GM18520 (cell line): Measurements from ENCODE around the gene PRMT7.

Experiments used
- ATAC-seq: cut with Tn5 transposase; IDR thresholded peaks from one replicate; pipeline ENCODE4 v1.9.1; 2021; ENCODE audit not compliant: unreplicated experiment

The PRMT7 gene

GRCh38 chr16:68300734-68301459 is 9.9 kb upstream of the PRMT7 start:
- no peak for ATAC-seq

DNA sequence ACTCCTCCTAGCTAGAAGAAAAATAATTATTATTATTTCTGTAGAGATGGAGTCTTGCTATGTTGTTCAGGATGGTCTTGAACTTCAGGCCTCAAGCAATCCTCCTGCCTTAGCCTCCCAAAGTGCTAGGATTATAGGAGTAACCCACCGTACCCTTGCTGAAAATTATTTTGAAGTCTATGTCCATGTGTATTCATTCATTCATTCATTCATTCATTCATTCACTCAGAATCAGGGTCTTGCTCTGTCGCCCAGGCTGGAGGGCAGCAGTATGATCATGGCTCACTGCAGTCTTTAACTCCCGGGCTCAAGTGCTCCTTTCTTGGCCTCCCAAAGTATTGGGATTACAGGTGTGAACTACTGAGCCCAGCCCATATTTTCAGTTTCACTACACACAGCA is 4.2 kb upstream of the PRMT7 start:
- ATAC-seq, result no peak

DNA sequence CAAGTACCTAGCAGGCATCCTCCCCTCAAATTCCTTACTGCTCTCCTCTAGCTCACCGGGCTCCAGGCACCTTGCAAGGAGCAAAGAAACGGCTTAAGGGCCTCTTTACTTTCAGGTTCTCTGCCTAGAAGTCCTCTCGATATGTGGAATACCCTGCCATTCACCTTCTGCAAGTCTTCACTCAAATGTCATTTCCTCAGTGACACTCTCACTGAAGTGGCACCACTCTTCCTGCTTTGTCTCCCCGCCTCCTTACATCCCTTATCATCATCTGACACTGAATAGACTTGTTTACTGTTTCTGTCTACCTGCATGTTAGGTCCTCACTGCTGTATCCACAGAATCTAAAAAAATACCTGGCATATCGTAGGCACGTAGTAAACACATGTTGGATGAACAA is 1.0 kb upstream of the PRMT7 start:
- ATAC-seq, result no peak

GRCh38 chr16:68310437-68310773 is 414 bp upstream of the PRMT7 start:
- ATAC-seq, result no peak

- no peak for ATAC-seq
Measured at GRCh38 chr16:68313116-68313515, 2.3 kb downstream of the PRMT7 start.

DNA sequence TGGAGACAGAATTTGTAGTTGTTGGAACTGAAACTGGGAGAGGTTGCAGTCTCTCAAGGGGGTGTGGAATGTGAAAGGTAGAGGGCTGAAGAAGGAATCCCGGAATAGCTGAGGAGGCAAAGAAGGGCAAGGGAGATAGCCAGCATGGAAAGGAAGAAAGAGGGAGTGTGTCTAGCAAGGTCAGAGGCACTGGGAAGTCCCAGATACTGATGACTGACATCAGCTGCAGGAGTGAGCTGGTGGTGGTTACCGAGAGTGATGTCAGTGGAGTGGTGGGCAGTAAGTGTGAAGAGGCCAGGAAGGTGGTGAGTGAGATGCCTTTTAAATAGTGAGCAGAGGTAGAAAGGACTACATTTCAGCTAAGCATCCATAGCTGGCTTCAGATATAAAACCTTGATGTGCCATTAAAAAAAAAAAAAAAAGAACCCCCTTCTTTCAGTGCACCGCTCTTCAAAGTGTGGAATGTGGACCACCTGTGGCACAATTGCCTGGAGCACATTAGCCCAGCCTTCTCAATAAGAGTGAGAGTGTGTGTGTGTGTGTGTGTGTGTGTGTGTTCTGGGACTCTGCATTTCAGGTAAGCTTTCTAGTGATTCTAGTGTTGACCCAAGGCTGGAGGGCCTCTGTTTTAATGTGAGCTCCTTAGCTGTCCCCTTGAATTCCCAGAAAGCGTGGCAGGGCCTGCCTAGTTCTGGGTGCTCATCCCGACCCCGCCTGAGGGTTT is 8.5 kb downstream of the PRMT7 start:
- peak; percentile 88 for ATAC-seq

DNA sequence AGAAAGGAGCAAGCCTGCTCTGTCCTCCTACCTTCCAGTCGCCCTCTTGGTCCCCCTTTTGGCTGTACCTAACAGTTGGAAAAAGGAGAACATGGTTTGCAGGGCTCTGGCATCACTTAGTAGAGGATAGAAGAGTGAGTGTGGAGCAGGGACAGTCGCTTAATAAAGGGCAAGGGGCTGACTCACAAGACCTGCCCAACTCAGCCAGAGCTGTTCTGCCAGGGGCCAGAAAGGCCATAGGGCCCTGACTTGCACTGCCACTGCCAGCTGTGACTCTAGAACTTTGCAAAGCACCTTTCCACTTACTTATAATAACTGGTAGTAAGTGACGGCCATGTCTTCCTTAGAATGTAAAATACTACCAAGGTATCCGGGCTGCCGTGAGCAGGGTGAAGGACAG is 13.5 kb downstream of the PRMT7 start:
- no peak for ATAC-seq

DNA sequence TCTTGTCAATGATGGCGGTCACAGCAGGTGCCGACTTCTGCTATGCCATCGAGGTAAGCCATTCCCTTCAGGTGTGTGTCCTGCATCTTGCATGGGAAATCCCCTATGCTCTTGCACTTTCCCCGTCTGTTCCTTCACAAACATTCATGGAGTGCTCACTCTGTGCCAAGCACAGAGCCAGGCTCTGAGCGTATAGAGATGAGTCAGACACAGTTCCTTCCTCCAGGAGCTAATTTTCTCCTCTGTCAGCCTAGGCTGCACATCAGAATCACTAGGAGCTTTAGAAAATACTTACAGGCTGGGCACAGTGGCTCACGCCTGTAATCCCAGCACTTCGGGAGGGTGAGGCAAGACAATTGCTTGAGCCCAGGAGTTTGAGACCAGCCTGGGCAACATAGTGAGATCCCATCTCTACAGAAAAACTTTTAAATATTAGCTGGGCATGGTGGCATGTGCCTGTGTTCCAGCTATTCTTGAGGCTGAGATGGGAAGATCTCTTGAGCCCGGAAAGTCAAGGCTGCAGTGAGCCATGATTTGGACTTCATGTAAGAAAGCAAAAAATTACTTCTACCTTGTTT is 14.1 kb downstream of the PRMT7 start:
- ATAC-seq, result no peak

GRCh38 chr16:68328151-68328859 is 17.5 kb downstream of the PRMT7 start:
- ATAC-seq, result no peak

GRCh38 chr16:68328860-68329390 is 18.1 kb downstream of the PRMT7 start:
- ATAC-seq, result no peak

DNA sequence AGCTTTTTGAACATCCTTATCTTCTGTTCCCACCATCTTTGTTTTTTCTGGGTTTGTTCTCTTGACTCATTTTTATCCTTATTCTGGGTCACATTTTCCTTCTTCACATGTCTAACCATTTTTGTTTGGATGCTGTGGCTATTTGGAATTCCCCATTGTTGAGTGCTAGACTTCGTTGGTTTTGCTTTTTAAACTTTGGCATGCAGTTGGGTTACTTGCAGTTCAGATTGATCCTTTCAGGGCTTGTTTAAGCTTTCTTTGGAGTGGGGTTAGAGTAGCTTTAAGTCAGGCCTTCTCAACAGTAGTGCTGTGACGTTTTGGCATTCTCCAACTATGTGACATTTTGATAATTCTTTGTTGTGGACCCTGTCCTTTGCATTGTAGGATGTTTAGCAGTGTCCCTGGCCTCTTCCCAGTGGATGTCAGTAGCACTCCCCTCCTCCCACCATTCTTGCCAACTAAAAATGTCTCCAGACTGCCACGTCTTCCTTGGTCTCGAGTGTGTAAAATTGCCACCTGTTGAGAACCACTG is 21.1 kb downstream of the PRMT7 start:
- no peak for ATAC-seq

DNA sequence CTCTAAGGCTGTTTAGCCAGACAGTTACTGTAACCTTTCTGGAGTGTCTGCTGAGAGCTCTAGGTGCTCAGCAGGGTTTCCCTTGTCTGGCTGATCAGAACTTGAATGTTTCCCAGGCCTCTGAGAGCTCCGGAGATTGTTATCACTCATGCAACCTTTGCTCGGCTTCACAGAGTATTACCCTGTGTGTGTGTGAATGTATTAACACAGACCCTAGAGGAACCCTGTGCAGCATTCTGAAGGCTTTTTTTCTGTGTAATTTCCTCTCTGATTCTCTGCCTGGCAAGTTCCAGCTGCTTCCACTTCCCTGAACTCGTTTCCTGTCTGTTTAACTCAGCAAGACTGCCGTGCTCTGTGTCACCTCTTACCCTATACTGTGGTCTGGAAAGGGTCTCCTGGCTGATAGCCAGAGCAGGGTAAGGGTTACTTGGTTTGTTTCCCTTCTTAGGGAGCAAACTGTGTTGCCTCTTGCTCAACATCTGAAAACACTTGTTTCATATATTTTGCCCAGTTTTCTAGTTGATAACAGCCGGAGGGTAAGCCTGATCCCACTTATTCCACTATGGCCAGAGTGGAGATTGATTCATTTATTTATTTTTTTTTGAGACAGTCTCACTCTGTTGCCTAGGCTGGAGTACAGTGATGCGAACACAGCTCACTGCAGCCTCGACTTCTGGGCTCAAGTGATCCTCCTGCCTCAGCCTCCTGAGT is 21.7 kb downstream of the PRMT7 start:
- ATAC-seq, result no peak

DNA sequence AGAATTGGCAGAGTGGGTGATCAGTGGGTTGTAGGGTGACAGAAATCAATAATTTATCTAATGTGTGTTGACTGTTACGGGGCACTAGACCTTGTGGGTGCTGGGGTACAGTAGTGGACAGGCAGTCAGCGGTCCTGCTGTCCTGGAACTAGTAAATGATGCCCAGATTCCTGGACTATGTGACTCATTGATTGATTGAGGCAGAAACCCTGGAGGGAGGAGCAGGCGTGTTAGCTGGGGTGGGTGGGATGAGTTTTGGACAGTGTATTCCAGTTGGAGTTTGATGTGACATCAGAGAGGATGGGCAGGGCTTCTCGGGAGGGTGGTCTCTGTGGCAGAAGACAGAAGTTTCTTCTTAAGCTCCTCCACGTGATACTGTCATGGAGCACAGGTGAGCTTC is 24.4 kb downstream of the PRMT7 start:
- ATAC-seq, result no peak

DNA sequence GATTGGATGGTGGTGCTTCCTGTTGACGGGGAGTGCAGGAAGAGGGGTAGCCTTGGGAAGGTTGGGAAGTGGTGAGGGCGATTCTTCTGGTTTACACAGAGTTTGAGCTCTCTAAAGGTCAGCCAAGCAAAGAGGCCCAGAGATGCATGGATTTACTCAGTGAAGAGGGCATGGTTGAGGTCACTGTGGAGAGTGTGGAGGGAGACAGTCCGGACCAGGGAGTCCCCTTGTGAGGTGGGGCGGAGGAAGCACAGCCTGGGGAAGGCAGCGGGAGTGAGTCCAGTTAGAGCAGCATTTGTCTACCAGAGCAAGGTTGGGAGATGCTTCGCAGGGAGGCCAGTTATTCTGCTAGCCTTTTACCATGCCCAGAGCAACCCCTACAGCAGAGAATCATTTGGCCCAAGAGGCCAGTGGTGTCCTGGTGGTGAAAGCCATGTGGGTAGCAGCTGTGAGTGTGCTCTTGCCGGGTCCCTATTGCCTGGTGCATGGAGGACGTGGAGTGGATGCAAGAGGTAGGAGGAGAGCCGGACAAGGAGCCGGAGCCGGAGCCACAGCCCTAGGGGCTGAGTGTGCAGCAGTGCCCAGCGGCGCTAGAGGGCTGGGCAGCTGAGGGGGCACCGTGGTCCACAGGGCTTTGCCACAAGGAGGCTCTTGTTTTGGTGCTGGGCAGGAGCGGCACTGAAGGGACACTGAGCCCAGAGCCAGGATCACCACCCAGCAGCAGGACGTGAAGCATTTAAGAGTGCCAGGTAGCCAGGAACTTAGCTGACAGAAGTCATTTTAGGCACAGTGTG is 27.7 kb downstream of the PRMT7 start:
- no peak for ATAC-seq

DNA sequence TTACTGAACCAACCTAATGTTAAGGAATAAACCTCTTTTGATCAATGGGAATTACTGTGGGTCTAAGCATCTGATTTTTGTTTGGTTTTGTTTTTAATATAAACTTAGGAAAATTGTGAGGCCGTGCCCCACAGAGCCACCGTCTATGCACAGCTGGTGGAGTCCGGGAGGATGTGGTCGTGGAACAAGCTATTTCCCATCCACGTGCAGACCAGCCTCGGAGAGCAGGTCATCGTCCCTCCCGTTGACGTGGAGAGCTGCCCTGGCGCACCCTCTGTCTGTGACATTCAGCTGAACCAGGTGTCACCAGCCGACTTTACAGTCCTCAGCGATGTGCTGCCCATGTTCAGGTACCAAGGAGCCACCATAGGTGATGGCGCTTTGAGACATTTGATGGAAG is 28.4 kb downstream of the PRMT7 start:
- ATAC-seq, result no peak

DNA sequence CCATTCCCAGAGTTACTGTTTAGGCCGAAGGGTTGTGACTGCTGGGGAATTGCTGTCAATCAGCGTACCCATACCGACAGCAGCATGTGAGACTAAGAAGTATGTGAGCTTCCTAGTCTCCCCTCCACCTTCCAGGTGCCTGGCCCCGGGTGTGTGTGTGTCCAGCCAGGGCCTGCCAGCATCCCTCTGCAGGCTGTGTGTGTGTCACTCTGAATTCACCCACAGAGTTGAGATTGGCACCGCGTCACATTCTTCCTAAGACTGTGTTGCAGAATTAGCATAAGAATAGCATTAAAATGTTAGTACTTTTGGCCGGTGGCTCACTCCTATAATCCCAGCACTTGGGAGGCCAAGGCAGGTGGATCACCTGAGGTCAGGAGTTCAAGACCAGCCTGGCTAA is 31.8 kb downstream of the PRMT7 start:
- no peak for ATAC-seq

- ATAC-seq, result no peak
Measured at GRCh38 chr16:68343137-68343536, 32.3 kb downstream of the PRMT7 start.

- ATAC-seq, result no peak
Measured at GRCh38 chr16:68344252-68344651, 33.4 kb downstream of the PRMT7 start.

GRCh38 chr16:68345351-68345810 is 34.6 kb downstream of the PRMT7 start:
- no peak for ATAC-seq
